Measurements from ENCODE around the gene ROR1. TPM values are rescaled to one million over a fixed set of nuclear protein-coding genes. Genes with fewer than 3 reads are reported as not detected.

Gene ROR1
- total RNA-seq, 4 donors from 2014 or later: 5.1 to 7.3 (median 6.5) TPM

DNA sequence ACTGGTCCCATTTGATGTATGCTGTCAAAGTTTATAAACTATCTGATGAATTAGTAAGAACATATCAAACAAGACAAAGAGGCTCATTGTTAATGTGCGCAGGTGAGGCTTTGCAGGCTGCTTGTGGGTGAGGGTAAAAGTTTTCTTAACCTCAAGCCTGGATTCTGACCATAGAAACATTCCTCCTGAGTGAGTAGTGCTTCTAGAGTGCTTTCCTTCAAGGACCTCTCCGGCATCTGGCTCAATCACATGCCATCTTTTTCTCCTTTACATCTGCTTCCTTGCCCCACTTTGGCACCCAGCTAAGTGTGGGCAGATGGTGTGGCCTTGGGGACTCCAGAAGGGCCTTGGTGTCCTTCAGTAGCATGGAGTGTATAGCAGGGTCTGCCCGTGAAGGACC is 104.0 kb downstream of the ROR1 start:
- H3K27me3 ChIP-seq: no peaks in the 10 kb centered on the region
- intact Hi-C loops (cut with DNase I): no loop called here
- no peaks in the 10 kb centered on the region for H3K36me3 ChIP-seq
- H3K27ac ChIP-seq (replicated peaks in 1 of 4): no peak overlapping the region
- DNase-seq (ENCODE audit: extremely low spot score): no peak
- H3K4me3 ChIP-seq: no peak overlapping the region
- peaks cover 25 to 38% (median 33%) of the 10 kb centered on the region in 4 donors for H3K4me1 ChIP-seq
- TF ChIP-seq POLR2A (IDR thresholded peaks at IDR 0.05; ENCODE audit: low read depth) (no peak), EP300 (IDR thresholded peaks at IDR 0.05) (no peak), POLR2AphosphoS5 (IDR thresholded peaks at IDR 0.05) (no peak)
- TF ChIP-seq, protein P1, sequence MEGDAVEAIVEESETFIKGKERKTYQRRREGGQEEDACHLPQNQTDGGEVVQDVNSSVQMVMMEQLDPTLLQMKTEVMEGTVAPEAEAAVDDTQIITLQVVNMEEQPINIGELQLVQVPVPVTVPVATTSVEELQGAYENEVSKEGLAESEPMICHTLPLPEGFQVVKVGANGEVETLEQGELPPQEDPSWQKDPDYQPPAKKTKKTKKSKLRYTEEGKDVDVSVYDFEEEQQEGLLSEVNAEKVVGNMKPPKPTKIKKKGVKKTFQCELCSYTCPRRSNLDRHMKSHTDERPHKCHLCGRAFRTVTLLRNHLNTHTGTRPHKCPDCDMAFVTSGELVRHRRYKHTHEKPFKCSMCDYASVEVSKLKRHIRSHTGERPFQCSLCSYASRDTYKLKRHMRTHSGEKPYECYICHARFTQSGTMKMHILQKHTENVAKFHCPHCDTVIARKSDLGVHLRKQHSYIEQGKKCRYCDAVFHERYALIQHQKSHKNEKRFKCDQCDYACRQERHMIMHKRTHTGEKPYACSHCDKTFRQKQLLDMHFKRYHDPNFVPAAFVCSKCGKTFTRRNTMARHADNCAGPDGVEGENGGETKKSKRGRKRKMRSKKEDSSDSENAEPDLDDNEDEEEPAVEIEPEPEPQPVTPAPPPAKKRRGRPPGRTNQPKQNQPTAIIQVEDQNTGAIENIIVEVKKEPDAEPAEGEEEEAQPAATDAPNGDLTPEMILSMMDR (IDR thresholded peaks at IDR 0.05): no peak
- 94% methylated on average over 3 of the region's 3 CpGs for whole genome bisulfite sequencing
- H3K9me3 ChIP-seq: no peaks in the 10 kb centered on the region

- Histone ChIP-seq H3K27ac (replicated peaks in 1 of 4) (no peak overlapping the region), H3K27me3 (no peaks in the 10 kb centered on the region), H3K4me3 (no peak overlapping the region), H3K36me3 (no peaks in the 10 kb centered on the region), H3K4me1 (peaks cover 22 to 43% (median 31%) of the 10 kb centered on the region in 4 donors), H3K9me3 (no peaks in the 10 kb centered on the region)
- TF ChIP-seq POLR2AphosphoS5 (IDR thresholded peaks at IDR 0.05) (no peak), EP300 (IDR thresholded peaks at IDR 0.05) (no peak), POLR2A (IDR thresholded peaks at IDR 0.05; ENCODE audit: low read depth) (no peak)
- TF ChIP-seq, protein P1 (IDR thresholded peaks at IDR 0.05): no peak
- DNase-seq (ENCODE audit: extremely low spot score): no peak
- 0% methylated on average over 1 of the region's 1 CpG for WGBS
- intact Hi-C loops (cut with DNase I): no loop called here
Observed at GRCh38 chr1:63878932-63879331, 105.1 kb downstream of the ROR1 start.

DNA sequence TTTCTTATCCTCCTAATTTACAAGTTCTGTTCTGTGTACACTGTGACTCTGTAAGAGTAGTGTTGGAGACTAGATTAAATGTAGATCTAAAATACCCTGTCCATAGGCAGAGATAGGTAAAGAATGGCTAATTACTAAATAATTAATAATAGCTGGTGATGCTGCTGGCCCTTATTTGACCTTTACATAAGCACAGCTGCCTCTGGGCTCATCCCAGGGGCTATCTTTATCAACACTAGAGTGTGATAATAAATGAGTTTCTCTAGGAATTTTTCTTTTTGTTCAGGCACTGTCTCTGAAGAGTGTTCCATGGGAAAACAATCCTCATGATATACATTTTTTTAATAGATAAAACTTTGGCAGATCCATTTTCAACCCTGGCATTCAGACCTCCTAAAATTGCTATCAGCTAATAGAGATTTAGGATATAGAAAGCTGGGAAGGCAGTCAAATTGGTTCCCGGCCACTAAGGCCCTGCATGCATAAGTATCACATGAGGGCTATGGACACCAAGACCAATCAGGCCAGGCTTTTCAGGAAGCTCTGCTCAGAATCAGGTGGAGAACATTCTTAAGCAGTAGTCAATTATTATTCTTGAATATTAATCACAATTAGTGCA is 107.2 kb downstream of the ROR1 start:
- intact Hi-C loops (cut with DNase I): no loop called here
- no peak for TF ChIP-seq EP300 (IDR thresholded peaks at IDR 0.05)
- TF ChIP-seq, protein P1 (IDR thresholded peaks at IDR 0.05): no peak

GRCh38 chr1:63882048-63882704 is 108.4 kb downstream of the ROR1 start:
- no peaks in the 10 kb centered on the region for H3K36me3 ChIP-seq
- TF ChIP-seq POLR2AphosphoS5 (IDR thresholded peaks at IDR 0.05) (no peak), EP300 (IDR thresholded peaks at IDR 0.05) (no peak), POLR2A (IDR thresholded peaks at IDR 0.05; ENCODE audit: low read depth) (no peak)
- TF ChIP-seq, protein P1 (IDR thresholded peaks at IDR 0.05): no peak
- peak overlapping the region in 3 of 4 donors; percentile 8 to 48 (median 31) for H3K27ac ChIP-seq (replicated peaks in 1 of 4)
- no peak for DNase-seq (ENCODE audit: extremely low spot score)
- peaks cover 0 to 25% (median 13%) of the 10 kb centered on the region in 4 donors for H3K4me1 ChIP-seq
- intact Hi-C loops (cut with DNase I): no loop called here
- no peaks in the 10 kb centered on the region for H3K9me3 ChIP-seq
- H3K27me3 ChIP-seq: no peaks in the 10 kb centered on the region
- 79% methylated on average over 4 of the region's 4 CpGs for WGBS
- no peak overlapping the region for H3K4me3 ChIP-seq

More for the DNA sequence above, 107.2 kb downstream of the ROR1 start:
- H3K4me3 ChIP-seq: no peak overlapping the region
- H3K9me3 ChIP-seq: no peaks in the 10 kb centered on the region
- WGBS: 94% methylated on average over 1 of the region's 1 CpG
- no peaks in the 10 kb centered on the region for H3K36me3 ChIP-seq
- H3K4me1 ChIP-seq: peaks cover under 1 to 25% (median 16%) of the 10 kb centered on the region in 4 donors
- no peaks in the 10 kb centered on the region for H3K27me3 ChIP-seq
- DNase-seq (ENCODE audit: extremely low spot score): no peak
- H3K27ac ChIP-seq (replicated peaks in 1 of 4): no peak overlapping the region
